HepG2 (cell line): Measurements from ENCODE around the gene BCL6B. TPM values are rescaled to one million over a fixed set of nuclear protein-coding genes. Genes with fewer than 3 reads are reported as not detected.
A peak's percentile ranks its signal among the peaks of the same experiment; 100 is the strongest.

Experiments
- ARID5B ChIP-seq: IDR thresholded peaks from 2 replicates; pipeline ENCODE4 v1.4.0; 2020; ENCODE audit warnings: mild to moderate bottlenecking, missing genetic modification reagents
- CREB1 ChIP-seq, 2 experiments: fragments of 450-650 bp in 1 of 2; IDR thresholded peaks; 2 replicates each; pipeline ENCODE4 v1.6.1; 2016 to 2017; ENCODE audit warnings: control low read depth in 1 of 2, mild to moderate bottlenecking in 1 of 2, missing compliant biosample characterization in 1 of 2, missing genetic modification characterization in 1 of 2
- DNMT3B ChIP-seq: conservative IDR thresholded peaks from 2 replicates; pipeline ENCODE4 v1.6.1; 2016; ENCODE audit warnings: missing biosample characterization, control low read depth
- E2F5 ChIP-seq: sonication (generic); formaldehyde crosslinking; conservative IDR thresholded peaks from 2 replicates; pipeline ENCODE4 v1.4.0; 2020; ENCODE audit warnings: missing genetic modification reagents
- FOXA3 ChIP-seq: IDR thresholded peaks from 2 replicates; pipeline ENCODE4 v1.6.1; 2016; ENCODE audit warnings: missing genetic modification reagents, missing compliant biosample characterization
- FUBP1 ChIP-seq: sonication (generic); formaldehyde crosslinking; IDR thresholded peaks from 2 replicates; pipeline ENCODE4 v1.5.1; 2020; ENCODE audit warnings: missing genetic modification reagents, mild to moderate bottlenecking, borderline replicate concordance
- NFKBIZ ChIP-seq: IDR thresholded peaks from 2 replicates; pipeline ENCODE4 v1.6.1; 2018; ENCODE audit warnings: missing genetic modification reagents, missing compliant biosample characterization
- PCBP2 ChIP-seq: fragments of 200-400 bp; formaldehyde crosslinking; optimal IDR thresholded peaks from 2 replicates; pipeline ENCODE3; 2018; ENCODE audit warnings: low read length, low read depth; ENCODE audit not compliant: poor library complexity, severe bottlenecking
- SUZ12 ChIP-seq: fragments of 150-350 bp; IDR thresholded peaks from 2 replicates; pipeline ENCODE4 v1.6.1; 2014; ENCODE audit warnings: low read depth, low read length
- TBX3 ChIP-seq: fragments of 450-650 bp; IDR thresholded peaks from 2 replicates; pipeline ENCODE4 v1.6.1; 2017; ENCODE audit warnings: antibody characterized with exemption, mild to moderate bottlenecking, inconsistent platforms, borderline replicate concordance
- ZNF18 ChIP-seq: sonication (generic); formaldehyde crosslinking; IDR thresholded peaks from 2 replicates; pipeline ENCODE4 v1.8.0; 2022; ENCODE audit warnings: mild to moderate bottlenecking, missing genetic modification reagents; ENCODE audit not compliant: insufficient replicate concordance
- polyA plus RNA-seq, 8 experiments: library from polyadenylated mRNA; depleted of rRNA in 3 of 8; stranded (reverse) in 7 of 8; unstranded in 1 of 8; fragments of >200 nt; fragmentation: Illumina TruSeq in 4 of 8; extraction: Trizol in 4 of 8; gene quantifications; 2 replicates each; pipeline versions ENCODE4 v1.2.1 to v1.2.3, GENCODE V29; 2011 to 2016; ENCODE audit warnings: low read depth in 4 of 8, missing spikeins in 1 of 8, mixed read lengths in 1 of 8; ENCODE audit not compliant: insufficient read depth in 1 of 8
- total RNA-seq, 5 experiments: library from RNA; depleted of rRNA; stranded (reverse); fragments of >200 nt; fragmentation: Illumina TruSeq; extraction: Trizol; gene quantifications; 2 replicates each; pipeline ENCODE4 v1.2.3, GENCODE V29; 2016; ENCODE audit warnings: low read depth in 1 of 5
- TF ChIP-seq, protein P1 (sequence below): sonication (generic); formaldehyde crosslinking; IDR thresholded peaks from 2 replicates; pipeline ENCODE4 v1.8.1; 2023; ENCODE audit warnings: mild to moderate bottlenecking, missing genetic modification reagents, borderline replicate concordance
- TF ChIP-seq, protein P2 (sequence below): sonication (generic); formaldehyde crosslinking; IDR thresholded peaks from 2 replicates; pipeline ENCODE4 v1.8.0; 2022; ENCODE audit warnings: missing genetic modification reagents, mild to moderate bottlenecking, inconsistent platforms, borderline replicate concordance
- TF ChIP-seq, protein P3 (sequence below): sonication (generic); formaldehyde crosslinking; conservative IDR thresholded peaks from 2 replicates; pipeline ENCODE4 v1.4.0; 2020; ENCODE audit warnings: missing genetic modification reagents

BCL6B gene
- total and polyA plus RNA-seq, 2 of the 13 experiments (the other 11 are each of a cell fraction or from before 2014, with no cell fraction given) = not detected

DNA sequence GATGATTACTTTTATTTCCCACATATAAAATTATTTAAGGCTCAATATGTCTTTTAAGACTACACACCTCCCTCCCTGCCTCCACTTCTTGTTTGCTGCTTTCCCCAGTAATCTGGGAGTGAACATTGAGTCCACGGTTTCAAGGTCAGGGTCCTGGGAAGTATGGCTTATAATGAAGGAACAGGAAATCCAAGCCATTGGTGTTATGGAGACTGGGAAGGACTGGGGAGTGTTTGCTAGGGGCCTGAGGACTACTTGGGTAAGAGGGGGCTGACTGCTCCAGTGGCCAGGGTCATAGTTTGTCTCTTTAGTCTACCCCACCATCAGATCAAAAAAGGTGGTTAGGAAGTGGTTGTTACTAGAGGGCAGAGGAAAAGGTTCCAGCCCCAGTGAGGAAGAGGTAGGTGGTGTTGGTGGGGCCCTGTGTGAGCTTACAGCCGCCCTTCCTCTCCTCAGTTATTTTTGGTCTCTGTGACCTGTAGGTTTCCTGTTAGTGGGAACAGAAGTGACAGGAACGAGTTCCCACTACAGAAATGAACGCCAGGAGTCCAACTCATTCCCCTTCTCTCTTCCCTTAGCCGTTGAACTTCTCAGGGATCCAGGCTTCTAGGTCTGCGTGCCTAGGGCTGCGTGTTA lies 12.2 kb downstream of the BCL6B start (continued):
- TF ChIP-seq ZNF18 (CRISPR knock-in tag) (no peak), PCBP2 (no peak), E2F5 (CRISPR knock-in tag) (no peak), NFKBIZ (CRISPR knock-in tag) (no peak), ARID5B (CRISPR knock-in tag) (0 out of 2 replicates have a peak, but pooled peaks have one; percentile 9), FUBP1 (CRISPR knock-in tag) (0 out of 2 replicates have a peak, but pooled peaks have one; percentile 45), FOXA3 (CRISPR knock-in tag) (no peak), CREB1 (IDR thresholded peaks at IDR 0.05) (no peak), CREB1 (CRISPR knock-in tag; IDR thresholded peaks at IDR 0.05) (no peak), DNMT3B (CRISPR knock-in tag) (no peak), TBX3 (no peak), SUZ12 (no peak)
- TF ChIP-seq, protein P1, sequence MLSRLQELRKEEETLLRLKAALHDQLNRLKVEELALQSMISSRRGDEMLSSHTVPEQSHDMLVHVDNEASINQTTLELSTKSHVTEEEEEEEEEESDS (CRISPR knock-in tag) = no peak
- TF ChIP-seq, protein P2, sequence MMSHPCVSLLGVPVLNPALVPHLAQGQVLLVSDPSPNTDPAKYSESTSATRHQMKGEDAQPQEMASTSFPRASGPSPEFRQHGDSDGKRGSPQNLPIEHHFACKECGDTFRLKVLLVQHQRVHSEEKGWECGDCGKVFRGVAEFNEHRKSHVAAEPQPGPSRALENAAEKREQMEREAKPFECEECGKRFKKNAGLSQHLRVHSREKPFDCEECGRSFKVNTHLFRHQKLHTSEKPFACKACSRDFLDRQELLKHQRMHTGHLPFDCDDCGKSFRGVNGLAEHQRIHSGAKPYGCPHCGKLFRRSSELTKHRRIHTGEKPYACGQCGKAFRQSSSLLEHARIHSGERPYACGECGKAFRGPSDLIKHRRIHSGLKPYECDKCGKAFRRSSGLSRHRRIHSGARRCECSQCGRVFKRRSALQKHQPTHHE = no peak
- TF ChIP-seq, protein P3, sequence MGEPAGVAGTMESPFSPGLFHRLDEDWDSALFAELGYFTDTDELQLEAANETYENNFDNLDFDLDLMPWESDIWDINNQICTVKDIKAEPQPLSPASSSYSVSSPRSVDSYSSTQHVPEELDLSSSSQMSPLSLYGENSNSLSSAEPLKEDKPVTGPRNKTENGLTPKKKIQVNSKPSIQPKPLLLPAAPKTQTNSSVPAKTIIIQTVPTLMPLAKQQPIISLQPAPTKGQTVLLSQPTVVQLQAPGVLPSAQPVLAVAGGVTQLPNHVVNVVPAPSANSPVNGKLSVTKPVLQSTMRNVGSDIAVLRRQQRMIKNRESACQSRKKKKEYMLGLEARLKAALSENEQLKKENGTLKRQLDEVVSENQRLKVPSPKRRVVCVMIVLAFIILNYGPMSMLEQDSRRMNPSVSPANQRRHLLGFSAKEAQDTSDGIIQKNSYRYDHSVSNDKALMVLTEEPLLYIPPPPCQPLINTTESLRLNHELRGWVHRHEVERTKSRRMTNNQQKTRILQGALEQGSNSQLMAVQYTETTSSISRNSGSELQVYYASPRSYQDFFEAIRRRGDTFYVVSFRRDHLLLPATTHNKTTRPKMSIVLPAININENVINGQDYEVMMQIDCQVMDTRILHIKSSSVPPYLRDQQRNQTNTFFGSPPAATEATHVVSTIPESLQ (CRISPR knock-in tag) = no peak
